HG03342 (cell line): ENCODE results near the gene SFMBT2.

Experiments used
- ATAC-seq: cut with Tn5 transposase; IDR thresholded peaks from one replicate; pipeline ENCODE4 v1.9.1; 2021; ENCODE audit warnings: mild to moderate bottlenecking, moderate library complexity; ENCODE audit not compliant: unreplicated experiment

Gene SFMBT2

GRCh38 chr10:7161484-7162250 lies 249.2 kb downstream of the SFMBT2 start:
- ATAC-seq, result no peak

DNA sequence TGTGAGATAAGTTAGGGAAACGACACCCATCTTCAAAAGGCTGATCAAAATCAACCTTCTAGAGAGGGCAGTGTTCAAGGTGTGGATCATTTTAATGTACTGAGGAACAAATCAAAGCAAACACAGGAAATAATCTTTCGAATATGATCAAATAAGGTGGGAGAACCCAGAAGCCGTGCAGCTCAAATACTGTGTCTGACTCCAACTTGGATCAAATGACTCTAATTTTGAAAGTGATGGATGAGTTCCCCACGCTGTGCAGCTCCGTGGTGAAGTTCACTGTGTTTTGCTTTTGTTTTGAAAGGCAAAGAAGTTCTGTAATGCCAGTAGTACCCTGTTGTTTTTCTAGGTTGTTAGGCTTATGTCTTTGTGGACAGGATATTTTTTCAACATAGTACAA lies 250.9 kb downstream of the SFMBT2 start:
- no peak for ATAC-seq

DNA sequence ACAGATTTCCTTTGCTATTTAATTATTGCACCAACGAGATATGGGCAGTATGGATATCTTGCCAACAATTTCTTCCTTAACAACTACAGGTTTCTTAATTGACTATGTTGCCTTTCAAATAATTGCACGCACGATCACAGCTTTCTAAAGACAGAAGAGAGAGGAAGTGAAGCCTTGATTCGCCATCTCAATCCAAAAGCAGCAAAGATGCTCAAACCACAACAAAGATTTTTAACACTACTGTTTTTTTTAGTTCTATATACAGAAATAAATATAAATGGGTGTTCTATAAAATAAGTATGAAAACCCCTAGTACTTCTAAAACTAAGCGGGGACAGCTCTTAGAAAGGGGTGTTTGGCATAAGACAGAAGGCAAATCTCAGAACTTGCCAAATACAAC lies 251.3 kb downstream of the SFMBT2 start:
- no peak for ATAC-seq

DNA sequence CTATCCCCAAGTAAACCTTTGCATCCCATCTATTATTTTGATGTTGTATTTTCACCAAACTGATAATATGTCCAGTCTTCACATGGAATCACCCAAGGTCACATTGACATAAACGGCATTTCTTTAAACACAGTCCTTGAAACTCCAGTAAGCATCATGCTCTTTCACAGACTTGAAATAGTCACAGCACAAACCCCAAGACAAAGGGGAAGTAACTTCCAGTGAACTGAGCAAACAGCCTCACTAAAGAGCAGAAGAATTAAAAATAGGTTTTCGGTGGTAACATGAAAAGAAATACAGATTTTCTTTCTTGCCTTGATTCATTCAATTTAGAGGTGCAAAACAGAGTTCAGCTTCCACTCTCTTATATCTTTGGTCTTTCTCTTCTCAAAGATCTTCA lies 253.7 kb downstream of the SFMBT2 start:
- no peak for ATAC-seq

DNA sequence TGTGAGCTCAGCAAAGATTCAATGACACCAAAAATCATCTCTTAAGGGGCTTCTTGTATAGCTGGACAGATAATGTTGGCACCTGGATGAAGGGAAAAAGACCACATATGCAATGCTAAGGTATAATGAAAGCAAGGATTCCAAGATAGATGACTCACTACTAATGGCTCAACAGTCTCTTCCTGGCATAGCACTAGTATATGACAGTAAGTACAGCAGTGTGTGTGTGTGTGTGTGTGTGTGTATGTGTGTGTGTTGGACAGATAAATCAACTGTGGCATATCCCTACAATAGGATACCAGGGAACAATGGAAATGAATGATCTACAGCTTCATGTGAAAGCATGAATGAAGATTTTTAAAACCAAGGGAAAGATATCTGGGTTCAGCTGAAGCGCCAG lies 257.1 kb downstream of the SFMBT2 start:
- ATAC-seq, result no peak

GRCh38 chr10:7152982-7153381 lies 257.9 kb downstream of the SFMBT2 start:
- no peak for ATAC-seq

- ATAC-seq, result no peak
These were observed 258.5 kb downstream of the SFMBT2 start for GRCh38 chr10:7152341-7152740.

GRCh38 chr10:7151538-7151937 lies 259.3 kb downstream of the SFMBT2 start:
- ATAC-seq, result no peak

DNA sequence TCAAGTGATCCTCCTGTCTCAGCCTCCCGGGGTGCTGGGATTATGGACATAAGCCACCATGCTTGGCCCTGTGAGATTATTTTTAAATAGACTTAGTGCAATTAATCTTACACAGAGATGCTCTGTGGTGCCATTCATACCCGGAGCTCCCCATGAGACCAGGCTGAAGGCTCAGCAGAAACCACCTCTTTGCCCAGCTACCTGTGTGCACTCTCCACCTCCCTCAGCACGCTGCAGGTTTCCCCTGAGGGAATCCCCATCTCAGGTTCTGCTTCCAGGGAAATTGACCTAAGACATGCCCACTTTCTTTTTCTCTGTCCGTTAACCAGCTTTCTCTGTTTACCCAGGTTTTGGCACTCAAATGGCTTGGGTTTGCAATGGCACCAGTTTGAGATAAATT lies 260.5 kb downstream of the SFMBT2 start:
- no peak for ATAC-seq

GRCh38 chr10:7146189-7146588 lies 264.6 kb downstream of the SFMBT2 start:
- no peak for ATAC-seq

DNA sequence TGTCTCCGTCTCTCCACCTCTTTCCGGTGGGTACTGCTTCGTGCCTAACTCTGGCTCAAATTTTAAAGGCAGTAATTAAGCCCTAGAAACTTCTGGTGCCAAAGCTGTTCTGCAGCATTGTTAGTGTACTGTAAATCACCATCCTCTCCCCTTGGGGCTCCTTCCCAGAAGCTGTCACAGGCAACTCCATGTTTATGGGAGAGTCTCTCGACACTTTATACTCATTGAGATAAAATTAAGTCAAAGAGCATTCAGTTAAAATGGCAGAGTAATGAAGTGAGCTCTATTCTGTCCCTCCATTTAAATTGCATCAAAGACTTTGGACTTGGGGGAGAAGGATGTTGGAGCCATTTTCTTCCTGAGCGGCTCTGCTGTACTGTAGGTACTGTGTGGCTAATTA lies 274.8 kb downstream of the SFMBT2 start:
- no peak for ATAC-seq

GRCh38 chr10:7135188-7135587 lies 275.6 kb downstream of the SFMBT2 start:
- ATAC-seq, result no peak

GRCh38 chr10:7134448-7134847 lies 276.4 kb downstream of the SFMBT2 start:
- no peak for ATAC-seq

GRCh38 chr10:7133958-7134357 lies 276.9 kb downstream of the SFMBT2 start:
- ATAC-seq, result no peak

GRCh38 chr10:7133278-7133677 lies 277.6 kb downstream of the SFMBT2 start:
- ATAC-seq, result no peak

DNA sequence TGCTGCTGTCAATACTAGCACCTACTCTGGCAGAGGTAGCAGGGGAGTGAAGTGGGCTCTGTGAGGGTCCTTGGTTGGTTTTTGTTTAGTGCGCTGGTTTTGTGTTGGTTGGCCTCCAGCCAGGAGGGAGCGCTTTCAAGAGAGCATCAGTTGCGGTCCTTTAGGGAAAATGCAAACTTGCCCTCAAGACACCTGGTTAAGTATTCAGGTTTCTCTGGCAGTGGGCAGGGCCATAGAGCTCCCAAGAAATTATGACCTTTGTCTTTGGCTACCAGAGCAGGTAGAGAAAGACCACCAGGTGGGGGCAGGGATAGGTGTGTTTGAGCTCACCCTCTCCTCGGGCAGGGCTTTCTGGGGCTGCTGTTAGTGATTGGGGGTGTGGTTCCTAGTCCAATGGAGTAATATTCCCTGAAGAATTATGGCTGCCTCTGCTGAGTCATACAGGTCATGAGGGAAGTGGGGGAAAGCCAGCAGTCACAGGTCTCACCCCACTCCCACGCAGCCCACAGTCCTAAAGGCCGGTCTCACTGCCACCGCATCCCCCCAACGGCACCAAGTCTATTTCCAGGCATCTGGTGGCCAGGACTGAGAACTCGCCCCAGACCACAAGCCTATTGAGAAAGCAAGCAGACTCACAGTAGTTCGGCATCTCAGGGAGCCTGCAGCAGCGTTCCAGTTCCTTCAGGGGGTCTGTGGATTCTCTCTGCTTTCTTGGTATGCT lies 280.5 kb downstream of the SFMBT2 start:
- no peak for ATAC-seq

DNA sequence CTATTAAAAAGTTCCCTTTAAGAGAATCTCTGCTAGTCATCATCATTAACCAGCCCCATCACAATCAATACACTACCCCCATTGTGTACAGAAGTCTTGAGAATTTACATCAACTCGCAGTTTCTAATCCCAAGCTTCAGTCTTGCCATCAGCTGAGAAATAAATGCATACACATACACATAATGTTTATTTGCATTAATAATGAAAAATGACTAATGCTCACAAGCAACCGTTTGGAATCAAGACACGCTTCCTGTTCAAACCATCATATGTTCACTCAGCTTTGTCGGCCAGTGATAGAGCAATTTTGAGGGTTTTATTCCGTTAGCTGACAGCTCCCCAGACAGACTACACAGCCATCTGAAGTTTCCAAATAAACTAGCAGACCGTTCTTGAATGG lies 287.1 kb downstream of the SFMBT2 start:
- no peak for ATAC-seq

DNA sequence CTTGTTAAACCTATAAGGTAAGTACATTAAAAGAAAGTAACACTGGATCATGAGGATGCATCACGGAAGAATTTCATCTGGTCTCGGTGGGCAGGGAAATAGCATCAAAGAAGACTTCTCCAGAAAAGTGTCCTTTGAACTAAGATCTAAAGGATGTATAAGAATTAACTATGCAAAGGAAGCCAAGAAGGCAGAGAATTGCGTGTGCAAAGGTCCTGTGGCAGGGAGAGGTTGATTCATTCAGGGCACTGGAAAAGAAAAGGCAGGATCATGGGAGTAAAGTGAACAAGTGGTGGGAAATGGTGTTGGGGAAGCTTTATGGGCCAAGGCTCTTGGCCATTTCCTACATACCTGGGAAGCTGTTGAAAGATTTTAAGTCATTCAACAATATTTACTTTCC lies 288.3 kb downstream of the SFMBT2 start:
- ATAC-seq, result no peak

DNA sequence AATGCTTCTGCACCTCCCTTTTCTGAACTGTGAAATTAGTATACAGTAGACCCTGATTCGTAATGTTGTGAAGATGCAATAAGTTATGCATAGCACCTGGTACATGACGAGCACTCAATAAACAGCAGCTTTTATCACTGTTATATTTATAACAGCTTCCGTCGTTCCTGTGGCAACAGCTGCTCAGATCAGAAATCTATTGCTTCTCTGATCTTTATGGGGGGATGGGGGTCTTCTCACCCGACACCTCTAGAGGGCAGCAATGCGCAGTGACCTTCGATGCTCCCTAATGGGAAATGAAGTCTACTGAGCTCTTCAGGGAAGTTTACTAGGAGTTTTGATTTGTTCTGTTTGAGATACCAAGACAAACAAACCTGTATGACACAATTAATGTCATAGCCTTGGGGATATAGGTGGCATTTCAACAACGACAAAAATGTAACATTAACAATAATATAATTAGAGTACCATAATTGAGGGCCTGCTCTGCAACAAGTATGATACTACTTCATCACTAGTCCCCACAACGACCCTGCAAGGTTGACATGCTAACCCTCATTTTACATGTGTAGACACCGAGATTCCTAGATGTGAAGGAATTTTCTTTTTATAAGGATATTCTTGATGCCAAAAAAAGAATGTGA lies 289.6 kb downstream of the SFMBT2 start:
- ATAC-seq, result peak; percentile 82

DNA sequence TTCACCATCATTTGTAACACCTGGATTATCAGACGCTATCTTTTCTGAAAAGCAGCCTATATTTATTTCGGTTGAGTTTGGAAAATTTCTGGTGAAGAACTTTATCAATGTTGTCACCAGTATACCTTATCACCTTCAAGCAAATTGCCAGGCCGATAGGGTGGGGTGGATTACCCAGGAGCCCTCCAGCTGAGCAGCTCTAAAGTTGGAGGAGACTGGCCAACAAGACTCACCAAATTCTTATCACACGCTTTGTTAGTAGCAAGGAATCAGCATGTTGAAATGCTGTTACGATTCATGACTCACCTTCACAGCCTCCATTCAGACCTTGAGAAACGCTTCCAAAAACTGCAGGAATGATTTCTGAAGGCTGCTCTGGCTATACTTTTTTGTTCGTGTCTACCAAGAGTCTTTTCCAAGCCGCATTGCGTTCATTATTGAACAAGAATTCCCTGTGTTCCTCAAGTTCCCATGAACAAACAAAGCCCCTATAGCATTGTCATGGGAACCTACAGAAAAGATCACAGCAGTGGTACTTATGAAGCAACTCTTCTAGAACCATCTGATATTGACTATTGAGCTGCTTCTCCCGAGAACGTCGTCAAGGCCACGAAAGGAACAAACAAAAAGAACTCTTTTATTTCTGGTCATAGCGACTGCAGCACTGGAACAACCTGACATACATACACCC lies 291.4 kb downstream of the SFMBT2 start:
- no peak for ATAC-seq
